ENCODE data around the gene COX4I2. TPM values are rescaled to one million over a fixed set of nuclear protein-coding genes. Genes with fewer than 3 reads are reported as not detected.

Gene COX4I2
- total and polyA plus RNA-seq, 2 of the 8 experiments (the other 6 are each of a cell fraction or from before 2014, with no cell fraction given): 0.26 TPM; not detected in 1

GRCh38 chr20:31603822-31604566, 33.7 kb upstream of the COX4I2 start (continued):
- TF ChIP-seq CREB1 (IDR thresholded peaks at IDR 0.05) (peak; percentile 96), NRF1 (IDR thresholded peaks at IDR 0.05; ENCODE audit: low read depth, low read length) (no peak), EP300 (IDR thresholded peaks at IDR 0.05; ENCODE audit: borderline replicate concordance in 1 of 2, low read depth in 2 of 2, low read length in 2 of 2) (peak; percentile 76 to 99), TEAD4 (IDR thresholded peaks at IDR 0.05; ENCODE audit: low read depth, low read length) (peak; percentile 77), RXRA (IDR thresholded peaks at IDR 0.05; ENCODE audit: insufficient read depth, low read depth, low read length) (no peak), BCL11A (IDR thresholded peaks at IDR 0.05; ENCODE audit: low read depth in 2 of 2, low read length in 2 of 2) (peak in 1 of 2 experiments; percentile 26), BRCA1 (IDR thresholded peaks at IDR 0.05; ENCODE audit: low read depth, low read length) (peak; percentile 42; the same call in 1 of the 2 replicates), RFX5 (IDR thresholded peaks at IDR 0.05; ENCODE audit: borderline replicate concordance, low read depth, low read length) (peak; percentile 14; the same call in 1 of the 2 replicates), GABPA (IDR thresholded peaks at IDR 0.05; ENCODE audit: borderline replicate concordance, insufficient read depth, low read length) (no peak; the same call in 1 of the 2 replicates), KDM1A (IDR thresholded peaks at IDR 0.05; ENCODE audit: borderline replicate concordance, low read length) (peak; percentile 53; the same call in 1 of the 2 replicates), JUN (IDR thresholded peaks at IDR 0.05; ENCODE audit: low read depth, low read length) (peak; percentile 93), YY1 (IDR thresholded peaks at IDR 0.05; ENCODE audit: low read depth, low read length) (peak; percentile 65; the same call in 1 of the 2 replicates), FOSL1 (IDR thresholded peaks at IDR 0.05; ENCODE audit: insufficient read depth, low read depth, low read length) (no peak), POLR2A (IDR thresholded peaks at IDR 0.05; ENCODE audit: control extremely low read depth in 1 of 2, low read depth in 2 of 2, low read length in 2 of 2) (peak in 1 of 2 experiments; percentile 70; a peak in 1 of 3 replicates), PHF8 (conservative IDR thresholded peaks at IDR 0.05; ENCODE audit: low read depth, low read length) (no peak), BACH1 (IDR thresholded peaks at IDR 0.05; ENCODE audit: low read length) (0 out of 2 replicates have a peak, but pooled peaks have one; percentile 7), EGR1 (IDR thresholded peaks at IDR 0.05; ENCODE audit: borderline replicate concordance, low read depth, low read length) (no peak), NANOG (IDR thresholded peaks at IDR 0.05; ENCODE audit: insufficient read depth, low read depth, low read length, poor library complexity, severe bottlenecking) (peak; percentile 52), TBP (IDR thresholded peaks at IDR 0.05; ENCODE audit: low read depth, low read length) (peak; percentile 68), SIN3A (conservative IDR thresholded peaks at IDR 0.05 in 1 of 2, IDR thresholded peaks at IDR 0.05 in 1 of 2; ENCODE audit: low read depth in 1 of 2, low read length in 2 of 2) (peak; percentile 98 to 99)
- TF ChIP-seq, protein P1, sequence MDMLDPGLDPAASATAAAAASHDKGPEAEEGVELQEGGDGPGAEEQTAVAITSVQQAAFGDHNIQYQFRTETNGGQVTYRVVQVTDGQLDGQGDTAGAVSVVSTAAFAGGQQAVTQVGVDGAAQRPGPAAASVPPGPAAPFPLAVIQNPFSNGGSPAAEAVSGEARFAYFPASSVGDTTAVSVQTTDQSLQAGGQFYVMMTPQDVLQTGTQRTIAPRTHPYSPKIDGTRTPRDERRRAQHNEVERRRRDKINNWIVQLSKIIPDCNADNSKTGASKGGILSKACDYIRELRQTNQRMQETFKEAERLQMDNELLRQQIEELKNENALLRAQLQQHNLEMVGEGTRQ (IDR thresholded peaks at IDR 0.05; ENCODE audit: low read length): no peak
- TF ChIP-seq, protein P2, sequence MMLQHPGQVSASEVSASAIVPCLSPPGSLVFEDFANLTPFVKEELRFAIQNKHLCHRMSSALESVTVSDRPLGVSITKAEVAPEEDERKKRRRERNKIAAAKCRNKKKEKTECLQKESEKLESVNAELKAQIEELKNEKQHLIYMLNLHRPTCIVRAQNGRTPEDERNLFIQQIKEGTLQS (IDR thresholded peaks at IDR 0.05; ENCODE audit: insufficient read depth, low read depth, low read length): no peak

Data from H1 (cell line).